ENCODE measurements around the gene PGBD1. TPM values are rescaled to one million over a fixed set of nuclear protein-coding genes. Genes with fewer than 3 reads are reported as not detected.

Gene PGBD1
- total RNA-seq, 2 donors from 2014 or later = 1.1 to 1.3 TPM

DNA sequence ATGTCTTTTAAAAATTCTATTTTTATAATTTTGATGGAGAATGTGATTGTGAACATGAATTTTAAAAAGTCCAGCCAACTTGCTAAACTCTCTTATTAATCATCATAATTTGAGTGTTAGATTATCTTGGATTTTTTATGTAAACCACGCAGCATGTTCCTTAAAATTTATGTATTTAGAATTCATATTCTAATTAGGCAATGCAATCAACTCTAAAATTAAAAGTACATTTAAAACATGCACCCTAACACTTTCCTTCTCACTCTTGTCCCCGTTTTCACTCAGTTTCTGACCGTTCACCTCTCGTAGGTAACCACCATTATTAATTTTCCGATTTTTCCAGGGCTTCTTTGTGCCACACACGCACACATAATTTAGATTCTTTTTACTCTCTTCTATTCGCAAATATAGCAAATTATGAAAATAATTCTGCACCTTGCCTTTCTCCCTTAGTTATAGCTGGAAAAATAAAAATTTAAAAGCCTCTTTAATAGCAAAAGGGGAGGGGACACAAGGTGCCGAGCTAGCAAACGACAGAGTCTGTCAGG, 68.0 kb downstream of the PGBD1 start:
- Mint-ChIP-seq H3K27me3 (peaks cover 24% of the 10 kb centered on the region), H3K36me3 (ENCODE audit: low read depth) (peaks cover 2% of the 10 kb centered on the region), H3K27ac (peak overlapping the region; percentile 97), H3K4me3 (peak overlapping the region; percentile 99), H3K4me1 (peaks cover 22% of the 10 kb centered on the region)
- no peak for ATAC-seq
- no peak for DNase-seq
- no peaks in the 10 kb centered on the region for H3K9me3 ChIP-seq (ENCODE audit: control insufficient read depth, low read length, poor library complexity, severe bottlenecking)

DNA sequence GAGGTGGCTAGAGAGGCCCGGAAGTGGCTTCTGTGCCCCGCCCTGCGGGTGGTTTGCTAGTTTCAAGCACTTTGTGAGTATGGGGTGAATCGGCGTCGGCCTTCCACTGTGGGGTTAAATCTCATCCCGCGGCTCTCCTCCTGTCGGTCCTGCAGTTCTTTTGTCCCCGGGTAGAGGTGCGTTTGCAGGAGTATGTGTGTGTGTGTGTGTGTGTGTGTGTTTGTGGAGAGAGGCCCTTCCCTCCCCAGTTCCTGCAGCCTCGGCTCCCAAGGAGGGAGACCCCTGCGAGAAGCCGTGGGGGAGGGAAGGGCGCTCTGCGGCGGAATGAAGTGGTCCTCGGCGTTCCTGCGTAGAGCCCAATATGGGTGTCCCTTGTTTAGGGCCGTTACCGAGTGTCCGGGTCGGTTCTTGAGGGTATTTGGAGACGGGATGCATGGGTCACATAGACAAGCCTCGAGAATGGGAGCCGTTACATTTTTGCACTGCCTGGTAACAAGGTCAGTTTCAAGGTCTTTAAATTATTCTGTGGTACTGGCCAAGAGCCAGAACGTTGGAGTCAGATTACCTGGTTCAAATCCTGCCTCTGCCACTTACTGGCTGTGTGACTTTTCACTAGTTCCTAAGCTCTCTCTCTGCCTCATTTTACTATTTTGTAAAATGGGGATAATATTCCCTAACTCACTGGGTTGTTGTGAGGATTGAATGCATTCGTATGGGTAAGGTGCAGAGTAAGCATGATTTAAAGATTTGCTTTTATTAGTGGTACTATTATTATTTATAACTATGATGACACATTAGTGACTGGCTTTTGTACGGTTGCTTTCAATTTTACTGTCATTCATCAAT, 68.7 kb downstream of the PGBD1 start, which contains the start of gene ZKSCAN3:
Gene ZKSCAN3 (plus strand): TSS at position 56 of the 846 bp plus-strand sequence. CDS start 9,640 bp downstream, outside the sequence.
- peak within 1 kb of the TSS; percentile 99 for H3K4me3 Mint-ChIP-seq
- H3K27me3 Mint-ChIP-seq = peaks cover 18% of the 10 kb centered on the region
- peaks cover 2% of the 10 kb centered on the region for H3K36me3 Mint-ChIP-seq (ENCODE audit: low read depth)
- ATAC-seq (peak; percentile 100), DNase-seq (peak; percentile 56 to 62 (median 60))
- H3K9me3 ChIP-seq (ENCODE audit: control insufficient read depth, low read length, poor library complexity, severe bottlenecking) = no peaks in the 10 kb centered on the region
- H3K4me1 Mint-ChIP-seq = peaks cover 22% of the 10 kb centered on the region
- peak within 1 kb of the TSS; percentile 97 for H3K27ac Mint-ChIP-seq

DNA sequence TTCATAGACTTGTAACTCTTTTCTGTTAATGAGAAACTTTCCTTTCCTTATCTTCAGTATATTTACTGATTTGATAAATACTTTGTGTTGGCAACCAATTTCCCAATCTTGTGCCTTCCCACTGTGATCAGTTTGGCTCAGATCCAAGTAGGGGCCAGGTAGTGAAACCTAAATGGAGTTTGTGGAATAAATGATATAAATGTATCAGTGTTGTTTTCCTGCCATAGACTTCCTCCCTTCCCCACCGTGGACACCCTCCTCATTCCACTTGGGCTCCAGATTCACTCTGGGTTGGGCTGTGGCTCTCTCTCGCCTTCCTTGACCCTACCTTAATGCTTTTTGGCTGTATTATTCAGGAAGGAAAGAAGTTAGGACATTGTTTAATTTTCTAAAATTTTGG, 69.7 kb downstream of the PGBD1 start:
- no peak for ATAC-seq
- H3K36me3 Mint-ChIP-seq (ENCODE audit: low read depth) = peaks cover 2% of the 10 kb centered on the region
- no peak overlapping the region for H3K4me3 Mint-ChIP-seq
- peak overlapping the region; percentile 53 for H3K27ac Mint-ChIP-seq
- no peaks in the 10 kb centered on the region for H3K9me3 ChIP-seq (ENCODE audit: control insufficient read depth, low read length, poor library complexity, severe bottlenecking)
- peaks cover 13% of the 10 kb centered on the region for H3K27me3 Mint-ChIP-seq
- no peak for DNase-seq
- H3K4me1 Mint-ChIP-seq = peaks cover 29% of the 10 kb centered on the region

DNA sequence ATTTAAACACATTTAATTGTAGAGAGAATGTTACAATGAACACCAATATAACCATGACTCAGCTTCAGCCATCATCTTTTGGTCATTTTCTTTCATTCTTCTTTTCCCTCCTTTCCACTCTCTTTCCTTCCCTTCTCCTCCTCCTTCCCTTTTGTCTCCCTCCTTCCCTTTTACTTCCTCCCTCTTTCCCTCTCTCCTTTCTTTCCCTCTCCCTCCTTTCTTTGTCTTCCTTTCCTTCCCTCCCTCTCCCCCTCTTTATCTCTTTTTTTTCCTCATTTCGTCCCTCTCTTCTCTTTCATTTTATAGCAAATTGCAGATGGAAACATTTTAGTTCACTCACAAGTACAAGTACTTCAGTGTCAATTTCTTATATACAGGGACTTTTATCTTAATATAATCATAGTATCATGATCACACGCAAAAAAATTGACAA, 70.1 kb downstream of the PGBD1 start:
- H3K4me3 Mint-ChIP-seq = peak overlapping the region; percentile 28
- H3K9me3 ChIP-seq (ENCODE audit: control insufficient read depth, low read length, poor library complexity, severe bottlenecking) = no peaks in the 10 kb centered on the region
- peak overlapping the region; percentile 53 for H3K27ac Mint-ChIP-seq
- ATAC-seq (no peak), DNase-seq (no peak)
- peaks cover 10% of the 10 kb centered on the region for H3K27me3 Mint-ChIP-seq
- peaks cover 2% of the 10 kb centered on the region for H3K36me3 Mint-ChIP-seq (ENCODE audit: low read depth)
- H3K4me1 Mint-ChIP-seq = peaks cover 30% of the 10 kb centered on the region

Other genes starting within 250 kb of the PGBD1 start
- gene ZNF165, start 201.0 kb upstream of the PGBD1 start, total RNA-seq = 1 to 10 TPM; 4.7 to 5.4 TPM
- gene ZSCAN16, start 157.0 kb upstream of the PGBD1 start, total RNA-seq = 1 to 10 TPM; 7.8 to 8.3 TPM
- gene ZKSCAN8, start 139.7 kb upstream of the PGBD1 start, total RNA-seq = 10 to 100 TPM; 20.2 to 24.6 TPM
- 1 to 10 TPM; 1.6 to 1.9 TPM for gene ZSCAN9, start 56.3 kb upstream of the PGBD1 start, total RNA-seq
- gene ZKSCAN4, start 29.3 kb upstream of the PGBD1 start, total RNA-seq = 1 to 10 TPM; 1.1 to 2.1 TPM
- not detected for gene NKAPL, start 22.3 kb upstream of the PGBD1 start, total RNA-seq
- gene ZSCAN26, start 14.4 kb upstream of the PGBD1 start, total RNA-seq = 10 to 100 TPM in 1 of 2 donors, 1 to 10 TPM in 1; 7.3 to 14.9 TPM
- gene ZSCAN31, start 54.6 kb downstream of the PGBD1 start, total RNA-seq = under 1 TPM; 0.77 to 0.86 TPM
- gene ZKSCAN3, start 68.4 kb downstream of the PGBD1 start, total RNA-seq = 1 to 10 TPM; 2.0 to 3.9 TPM
- 1 to 10 TPM; 2.9 TPM for gene ZSCAN12, start 118.2 kb downstream of the PGBD1 start, total RNA-seq
- gene ZSCAN23, start 161.9 kb downstream of the PGBD1 start, total RNA-seq = under 1 TPM; 0.12 to 0.52 TPM
- gene GPX6, start 234.2 kb downstream of the PGBD1 start, total RNA-seq = not detected
- gene GPX5, start 244.3 kb downstream of the PGBD1 start, total RNA-seq = not detected